ENCODE measurements around the gene IL17REL. TPM values are rescaled to one million over a fixed set of nuclear protein-coding genes. Genes with fewer than 3 reads are reported as not detected.

IL17REL gene
- polyA plus RNA-seq, 3 donors, result 0.03 to 0.06 TPM; not detected in 1

DNA sequence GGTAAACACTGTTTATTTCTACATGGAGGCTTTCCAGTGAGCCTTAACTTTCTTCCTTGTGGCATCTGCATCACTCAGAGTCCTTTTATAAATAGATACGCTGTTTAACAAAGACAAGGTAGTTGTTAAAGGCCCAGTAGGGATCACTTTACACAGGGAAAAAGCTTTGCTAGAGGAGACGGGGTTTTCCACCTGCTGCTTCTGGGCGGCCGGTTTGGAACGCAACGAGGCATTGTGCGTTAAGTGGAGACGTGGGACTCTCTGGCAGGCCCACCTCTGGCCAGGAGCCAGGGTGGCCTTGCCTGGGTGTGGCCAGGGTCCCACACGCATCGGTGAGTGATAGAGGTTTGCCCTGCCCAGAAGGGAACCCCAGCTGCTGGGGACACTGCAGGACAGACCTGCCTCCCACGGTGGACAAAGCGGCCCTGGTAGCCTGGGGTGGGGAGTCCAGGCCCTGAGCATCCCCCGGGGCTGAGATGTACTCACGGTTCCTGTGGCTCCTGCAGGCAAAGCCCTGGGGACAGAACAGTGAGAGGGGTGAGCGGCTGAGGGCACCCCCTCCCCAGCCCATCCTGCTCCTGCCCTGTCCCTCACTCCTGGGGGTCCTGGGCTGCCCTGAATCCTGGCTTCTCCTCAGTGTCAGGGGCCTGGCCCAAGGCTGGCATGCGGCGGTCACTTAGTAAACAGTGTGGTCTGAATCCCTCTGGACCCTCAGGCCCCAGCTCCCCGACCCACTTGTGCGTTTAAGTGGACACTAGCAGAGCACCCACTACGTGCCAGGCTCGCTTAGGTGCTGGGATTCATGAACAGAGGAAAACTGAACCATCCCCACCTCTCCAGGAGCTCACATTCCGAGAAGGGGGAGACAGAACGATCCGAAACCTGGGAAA lies 4.2 kb downstream of the IL17REL start:
- DNase-seq, result no peak

DNA sequence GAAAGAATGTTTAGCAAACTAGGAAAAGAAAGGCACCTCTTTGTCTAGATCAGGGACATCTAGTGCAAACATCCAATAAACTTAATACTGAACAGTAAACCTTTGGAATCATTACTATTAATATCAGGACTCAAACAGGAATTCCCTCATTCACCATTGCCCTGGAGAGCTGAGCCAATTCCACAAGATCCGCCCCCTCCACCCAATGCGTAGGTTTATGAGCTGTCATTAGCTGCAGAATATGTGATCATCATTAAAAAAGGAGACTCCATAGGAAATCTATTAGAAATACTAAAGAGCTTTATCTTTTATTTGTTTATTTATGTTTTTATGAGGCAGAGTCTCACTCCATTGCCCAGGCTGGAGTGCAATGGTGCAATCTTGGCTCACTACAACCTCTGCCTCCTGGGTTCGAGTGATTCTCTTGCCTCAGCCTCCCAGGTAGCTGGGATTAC lies 5.5 kb downstream of the IL17REL start:
- no peak for DNase-seq

- no peak for DNase-seq
Observed at GRCh38 chr22:50004918-50005317, 7.6 kb downstream of the IL17REL start.

DNA sequence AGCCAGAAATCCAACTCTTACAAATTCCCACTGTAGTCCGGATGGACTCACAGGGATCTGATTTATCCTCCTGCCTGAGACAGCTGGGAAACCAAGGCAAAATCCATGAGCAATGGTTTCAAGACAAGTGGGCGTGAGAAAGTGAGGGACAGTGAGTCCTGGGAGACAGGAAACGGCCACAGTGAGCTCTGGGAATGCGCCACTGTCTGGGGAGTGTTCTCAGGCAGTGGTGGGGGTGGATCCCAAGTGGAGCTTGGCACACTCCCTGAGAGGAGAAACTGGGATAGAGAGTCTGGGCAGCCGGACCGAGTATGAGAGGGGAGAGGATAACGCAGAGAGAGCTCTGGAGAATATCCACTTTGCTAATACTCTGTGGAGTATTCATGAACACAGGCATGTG lies 9.8 kb downstream of the IL17REL start:
- DNase-seq, result no peak

GRCh38 chr22:50001388-50002231 lies 11.0 kb downstream of the IL17REL start:
- no peak for DNase-seq

DNA sequence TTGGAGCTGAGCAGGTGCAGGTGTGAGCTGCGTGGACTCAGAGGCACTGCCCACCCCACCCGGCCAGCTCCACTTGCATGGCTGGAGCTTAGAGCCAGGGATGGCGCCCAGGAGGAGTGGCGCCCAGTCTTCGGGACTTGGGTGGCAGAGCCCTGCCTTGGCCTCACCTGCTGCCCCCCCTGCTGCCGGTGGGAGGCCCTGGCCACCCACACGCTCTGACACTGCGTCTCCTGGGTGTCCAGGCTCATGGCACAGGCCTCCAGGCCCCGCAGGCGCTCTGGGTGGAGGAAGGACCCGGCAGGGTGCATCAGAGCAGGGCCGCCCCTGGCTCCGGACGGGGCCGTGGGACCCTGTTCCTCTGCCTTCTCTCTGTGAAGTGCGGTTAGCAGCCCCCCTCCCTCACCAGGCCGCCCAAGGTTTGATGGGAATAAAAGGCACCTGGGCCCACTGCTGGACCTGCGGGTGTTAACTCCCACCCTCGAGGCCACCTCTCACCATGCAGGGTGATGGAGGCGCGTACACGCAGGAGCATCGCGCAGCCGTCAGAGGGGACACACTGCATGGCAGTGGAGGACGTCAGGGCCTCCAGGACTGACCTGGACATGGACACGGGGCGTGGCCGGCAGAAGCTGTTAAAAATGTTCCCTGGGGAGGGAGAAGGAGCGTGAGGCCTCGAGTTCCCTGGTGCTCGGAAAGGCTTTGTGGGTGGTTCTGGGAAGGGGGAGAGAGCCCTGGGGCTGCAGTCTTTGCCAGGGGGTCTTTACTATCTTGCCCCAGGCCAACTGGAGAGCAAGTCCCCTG lies 11.8 kb downstream of the IL17REL start:
- DNase-seq, result no peak

GRCh38 chr22:49999946-50000586 lies 12.5 kb downstream of the IL17REL start:
- DNase-seq, result no peak

DNA sequence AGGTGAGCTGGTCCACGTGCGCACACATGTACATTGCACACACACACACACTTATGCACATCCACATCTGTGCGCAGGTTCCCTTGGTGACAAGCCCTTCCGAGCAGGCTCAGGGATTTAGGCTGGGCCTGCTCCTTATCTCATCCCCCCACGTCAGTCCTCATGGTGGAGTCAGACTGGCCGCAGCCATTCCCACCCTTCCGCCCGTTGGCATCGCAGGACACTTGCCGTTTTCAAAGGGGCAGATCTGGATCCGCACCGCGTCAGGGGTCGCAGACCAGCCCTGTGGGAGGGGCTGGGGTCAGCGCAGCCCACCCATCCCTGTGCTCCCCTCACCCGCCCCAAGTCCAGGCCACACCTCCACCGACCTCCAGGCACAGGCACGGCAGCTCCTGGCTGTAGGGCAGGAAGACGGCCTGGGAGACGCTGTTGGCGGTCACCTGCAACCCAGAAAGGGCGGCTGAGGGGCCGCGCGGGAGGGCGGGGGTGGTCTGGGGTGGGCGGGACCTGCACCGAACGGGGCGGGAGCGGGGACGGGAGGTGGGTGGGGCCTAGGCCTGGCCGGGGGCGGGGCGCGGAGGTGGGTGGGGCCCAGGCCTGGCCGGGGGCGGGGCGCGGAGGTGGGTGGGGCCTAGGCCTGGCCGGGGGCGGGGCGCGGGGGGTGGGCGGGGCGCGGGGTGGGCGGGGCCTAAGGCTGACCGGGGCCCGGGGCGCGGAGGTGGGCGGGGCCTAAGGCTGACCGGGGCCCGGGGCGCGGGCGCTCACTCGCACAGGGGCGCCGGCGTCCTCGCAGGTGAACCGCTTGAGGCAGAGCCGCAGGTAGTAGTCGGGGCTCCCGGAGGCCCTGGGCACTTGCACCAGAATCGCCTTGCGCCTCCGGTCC lies 13.3 kb downstream of the IL17REL start:
- no peak for DNase-seq

DNA sequence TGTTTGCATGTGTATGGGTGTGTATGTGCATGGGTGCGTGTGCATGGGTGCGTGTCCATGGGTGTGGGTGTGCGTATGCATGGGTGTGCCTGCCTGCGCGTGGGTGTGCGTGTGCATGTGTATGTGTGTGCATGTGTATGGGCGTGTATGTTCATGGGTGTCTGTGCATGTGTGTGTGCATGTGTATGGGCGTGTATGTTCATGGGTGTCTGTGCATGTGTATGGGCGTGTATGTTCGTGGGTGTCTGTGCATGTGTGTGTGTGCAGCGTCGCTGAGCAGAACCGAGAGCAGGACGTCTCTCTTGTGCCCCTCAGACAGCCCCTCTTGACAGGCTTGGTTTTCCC lies 13.9 kb downstream of the IL17REL start:
- no peak for DNase-seq

DNA sequence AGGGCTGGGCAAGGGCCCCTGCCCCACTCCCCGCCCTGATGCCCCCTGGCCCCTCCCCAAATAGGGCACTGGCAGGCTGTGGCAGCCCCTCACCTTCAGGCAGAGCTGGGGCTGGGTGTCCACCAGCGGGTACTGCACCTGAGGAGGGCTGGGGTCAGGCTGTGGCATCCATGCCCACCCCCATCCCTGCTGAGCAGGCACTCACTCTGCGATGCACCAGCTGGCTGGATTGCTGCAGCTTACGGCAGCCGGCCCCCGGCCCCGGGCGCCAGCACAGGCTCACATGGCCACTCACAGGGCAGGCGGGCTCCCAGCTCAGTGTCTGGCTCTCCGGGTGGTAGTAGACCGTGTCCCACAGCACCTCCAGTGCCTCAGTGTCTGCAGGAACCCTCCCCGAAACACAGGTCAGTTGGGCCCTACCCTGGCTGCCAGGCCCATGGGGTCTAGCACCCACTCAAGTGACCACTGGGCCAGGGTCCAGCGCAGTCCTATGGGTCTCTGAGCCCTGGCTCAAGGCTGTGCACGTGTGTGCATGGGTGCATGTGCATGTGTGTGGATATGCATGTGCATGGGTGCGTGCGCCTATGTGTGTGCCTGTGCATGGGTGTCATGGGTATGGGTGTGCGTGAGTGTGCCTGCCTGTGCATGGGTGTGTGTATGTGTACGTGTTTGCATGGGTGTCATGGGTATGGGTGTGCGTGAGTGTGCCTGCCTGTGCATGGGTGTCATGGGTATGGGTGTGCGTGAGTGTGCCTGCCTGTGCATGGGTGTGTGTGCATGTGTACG lies 14.4 kb downstream of the IL17REL start:
- DNase-seq, result no peak

- no peak for DNase-seq
Observed at GRCh38 chr22:49997251-49997599, 15.3 kb downstream of the IL17REL start.

- DNase-seq, result no peak
Observed at GRCh38 chr22:49996518-49997250, 15.9 kb downstream of the IL17REL start.

DNA sequence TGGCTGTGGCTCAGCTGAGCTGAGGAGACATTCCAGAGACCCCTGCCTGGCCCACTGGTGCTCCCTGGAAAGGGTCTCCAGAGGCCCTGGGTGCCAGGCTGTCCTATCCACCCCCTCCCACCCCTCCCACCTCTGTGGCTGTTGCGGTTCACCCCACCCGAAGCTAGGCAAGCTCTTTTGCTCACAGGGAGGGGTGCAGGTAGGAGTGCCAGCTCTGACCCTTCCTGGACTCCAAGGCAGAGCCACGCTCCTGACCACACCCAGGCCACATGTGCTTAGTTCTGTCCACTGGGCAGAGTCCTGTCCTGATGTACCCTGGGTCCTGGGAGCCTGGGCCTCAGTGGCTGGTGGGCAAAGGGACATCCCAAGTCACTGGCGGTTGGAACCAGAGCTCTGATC lies 16.4 kb downstream of the IL17REL start:
- DNase-seq, result no peak

DNA sequence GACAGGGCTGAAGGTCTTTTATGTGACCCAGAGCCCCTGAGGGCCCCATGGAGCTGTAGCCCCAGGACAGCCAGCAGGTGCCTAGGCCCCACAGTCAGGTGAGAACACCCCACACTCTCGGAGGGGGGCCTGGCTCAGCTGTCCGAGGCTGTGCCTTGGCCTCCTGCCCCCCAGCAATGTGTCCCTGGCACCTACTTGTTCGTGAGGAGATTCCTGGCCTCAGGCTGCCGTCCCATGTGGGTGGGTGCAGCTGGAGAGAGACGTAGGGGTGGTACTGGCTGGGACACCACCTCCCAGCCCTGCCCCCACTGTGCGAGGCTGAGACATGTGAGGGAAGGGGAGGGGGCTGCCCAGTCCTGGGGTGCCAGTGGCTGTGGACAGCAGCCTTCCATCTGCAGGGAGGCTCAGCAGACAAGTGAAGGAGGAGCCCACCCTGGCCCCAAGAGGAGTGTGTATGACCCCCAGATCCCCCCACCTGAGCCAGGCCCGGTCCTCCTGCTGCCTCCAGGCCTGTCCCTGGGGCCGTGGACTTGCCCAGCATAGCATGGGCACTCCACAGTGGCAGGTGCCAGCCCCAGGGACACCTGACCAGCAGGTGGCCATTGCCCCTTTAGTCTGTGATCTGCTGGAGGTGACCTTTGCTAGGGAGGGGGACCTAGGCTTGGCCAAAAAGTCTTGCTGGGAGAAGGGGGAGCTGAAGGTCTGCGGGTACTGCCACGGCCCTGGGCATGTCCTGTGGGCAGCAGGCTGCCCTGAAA lies 17.0 kb downstream of the IL17REL start:
- DNase-seq, result no peak

- no peak for DNase-seq
Observed at GRCh38 chr22:49995041-49995360, 17.6 kb downstream of the IL17REL start.

- DNase-seq, result no peak
Observed at GRCh38 chr22:49994361-49995040, 18.1 kb downstream of the IL17REL start.

- no peak for DNase-seq
Observed at GRCh38 chr22:49993649-49994360, 18.8 kb downstream of the IL17REL start.

All from renal pelvis (tissue), 4 donors.